ENCODE measurements around the gene DLGAP1.

DNA sequence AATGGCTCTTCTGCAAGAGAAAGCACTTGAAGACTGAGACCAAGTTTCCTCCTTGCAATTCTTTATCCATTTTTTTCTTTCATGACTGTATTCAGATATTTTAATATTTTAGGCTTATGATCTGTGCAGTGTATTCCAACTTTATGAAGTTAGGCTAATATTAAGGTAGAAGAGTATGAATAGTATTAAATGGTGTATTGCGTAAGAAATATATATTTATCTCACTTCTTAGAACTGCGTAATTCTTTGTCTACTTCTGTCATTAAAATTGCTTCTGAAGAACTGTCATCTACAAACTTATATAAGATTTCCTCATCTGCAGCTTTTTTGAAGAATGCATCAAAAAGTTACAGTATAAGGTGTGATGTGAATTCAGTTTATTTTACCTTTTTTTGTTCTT is 183.2 kb downstream of the DLGAP1 start:
- TF ChIP-seq ZNF138 (CRISPR knock-in tag; conservative IDR thresholded peaks at IDR 0.05) (no peak), NR3C1 (CRISPR knock-in tag; conservative IDR thresholded peaks at IDR 0.05; ENCODE audit: low read depth) (no peak), ZBTB21 (CRISPR knock-in tag; IDR thresholded peaks at IDR 0.05; ENCODE audit: borderline replicate concordance) (no peak), CTCF (IDR thresholded peaks at IDR 0.05) (no peak), JUN (CRISPR knock-in tag; IDR thresholded peaks at IDR 0.05) (no peak)
- TF ChIP-seq, protein P1, sequence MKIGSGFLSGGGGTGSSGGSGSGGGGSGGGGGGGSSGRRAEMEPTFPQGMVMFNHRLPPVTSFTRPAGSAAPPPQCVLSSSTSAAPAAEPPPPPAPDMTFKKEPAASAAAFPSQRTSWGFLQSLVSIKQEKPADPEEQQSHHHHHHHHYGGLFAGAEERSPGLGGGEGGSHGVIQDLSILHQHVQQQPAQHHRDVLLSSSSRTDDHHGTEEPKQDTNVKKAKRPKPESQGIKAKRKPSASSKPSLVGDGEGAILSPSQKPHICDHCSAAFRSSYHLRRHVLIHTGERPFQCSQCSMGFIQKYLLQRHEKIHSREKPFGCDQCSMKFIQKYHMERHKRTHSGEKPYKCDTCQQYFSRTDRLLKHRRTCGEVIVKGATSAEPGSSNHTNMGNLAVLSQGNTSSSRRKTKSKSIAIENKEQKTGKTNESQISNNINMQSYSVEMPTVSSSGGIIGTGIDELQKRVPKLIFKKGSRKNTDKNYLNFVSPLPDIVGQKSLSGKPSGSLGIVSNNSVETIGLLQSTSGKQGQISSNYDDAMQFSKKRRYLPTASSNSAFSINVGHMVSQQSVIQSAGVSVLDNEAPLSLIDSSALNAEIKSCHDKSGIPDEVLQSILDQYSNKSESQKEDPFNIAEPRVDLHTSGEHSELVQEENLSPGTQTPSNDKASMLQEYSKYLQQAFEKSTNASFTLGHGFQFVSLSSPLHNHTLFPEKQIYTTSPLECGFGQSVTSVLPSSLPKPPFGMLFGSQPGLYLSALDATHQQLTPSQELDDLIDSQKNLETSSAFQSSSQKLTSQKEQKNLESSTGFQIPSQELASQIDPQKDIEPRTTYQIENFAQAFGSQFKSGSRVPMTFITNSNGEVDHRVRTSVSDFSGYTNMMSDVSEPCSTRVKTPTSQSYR (CRISPR knock-in tag; IDR thresholded peaks at IDR 0.05), result no peak
- TF ChIP-seq, protein P2, sequence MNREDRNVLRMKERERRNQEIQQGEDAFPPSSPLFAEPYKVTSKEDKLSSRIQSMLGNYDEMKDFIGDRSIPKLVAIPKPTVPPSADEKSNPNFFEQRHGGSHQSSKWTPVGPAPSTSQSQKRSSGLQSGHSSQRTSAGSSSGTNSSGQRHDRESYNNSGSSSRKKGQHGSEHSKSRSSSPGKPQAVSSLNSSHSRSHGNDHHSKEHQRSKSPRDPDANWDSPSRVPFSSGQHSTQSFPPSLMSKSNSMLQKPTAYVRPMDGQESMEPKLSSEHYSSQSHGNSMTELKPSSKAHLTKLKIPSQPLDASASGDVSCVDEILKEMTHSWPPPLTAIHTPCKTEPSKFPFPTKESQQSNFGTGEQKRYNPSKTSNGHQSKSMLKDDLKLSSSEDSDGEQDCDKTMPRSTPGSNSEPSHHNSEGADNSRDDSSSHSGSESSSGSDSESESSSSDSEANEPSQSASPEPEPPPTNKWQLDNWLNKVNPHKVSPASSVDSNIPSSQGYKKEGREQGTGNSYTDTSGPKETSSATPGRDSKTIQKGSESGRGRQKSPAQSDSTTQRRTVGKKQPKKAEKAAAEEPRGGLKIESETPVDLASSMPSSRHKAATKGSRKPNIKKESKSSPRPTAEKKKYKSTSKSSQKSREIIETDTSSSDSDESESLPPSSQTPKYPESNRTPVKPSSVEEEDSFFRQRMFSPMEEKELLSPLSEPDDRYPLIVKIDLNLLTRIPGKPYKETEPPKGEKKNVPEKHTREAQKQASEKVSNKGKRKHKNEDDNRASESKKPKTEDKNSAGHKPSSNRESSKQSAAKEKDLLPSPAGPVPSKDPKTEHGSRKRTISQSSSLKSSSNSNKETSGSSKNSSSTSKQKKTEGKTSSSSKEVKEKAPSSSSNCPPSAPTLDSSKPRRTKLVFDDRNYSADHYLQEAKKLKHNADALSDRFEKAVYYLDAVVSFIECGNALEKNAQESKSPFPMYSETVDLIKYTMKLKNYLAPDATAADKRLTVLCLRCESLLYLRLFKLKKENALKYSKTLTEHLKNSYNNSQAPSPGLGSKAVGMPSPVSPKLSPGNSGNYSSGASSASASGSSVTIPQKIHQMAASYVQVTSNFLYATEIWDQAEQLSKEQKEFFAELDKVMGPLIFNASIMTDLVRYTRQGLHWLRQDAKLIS (CRISPR knock-in tag; IDR thresholded peaks at IDR 0.05; ENCODE audit: borderline replicate concordance), result no peak
- TF ChIP-seq, protein P3, sequence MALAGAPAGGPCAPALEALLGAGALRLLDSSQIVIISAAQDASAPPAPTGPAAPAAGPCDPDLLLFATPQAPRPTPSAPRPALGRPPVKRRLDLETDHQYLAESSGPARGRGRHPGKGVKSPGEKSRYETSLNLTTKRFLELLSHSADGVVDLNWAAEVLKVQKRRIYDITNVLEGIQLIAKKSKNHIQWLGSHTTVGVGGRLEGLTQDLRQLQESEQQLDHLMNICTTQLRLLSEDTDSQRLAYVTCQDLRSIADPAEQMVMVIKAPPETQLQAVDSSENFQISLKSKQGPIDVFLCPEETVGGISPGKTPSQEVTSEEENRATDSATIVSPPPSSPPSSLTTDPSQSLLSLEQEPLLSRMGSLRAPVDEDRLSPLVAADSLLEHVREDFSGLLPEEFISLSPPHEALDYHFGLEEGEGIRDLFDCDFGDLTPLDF (CRISPR knock-in tag; IDR thresholded peaks at IDR 0.05), result no peak

All from WTC11 (cell line).